Stimulated activated CD4-positive, alpha-beta T cell treated with anti-CD3 and anti-CD28 coated beads, Interleukin-1b, Interleukin-23, amount 100 ng/mL, for 24 hours (primary cell): ENCODE data around the gene TMEM119.

Experiments used
- DNase-seq, 4 experiments: peaks; one replicate each; pipeline ENCODE4 v3.0.0-alpha.2; 2020; ENCODE audit warnings: low read depth in 4 of 4, low spot score in 1 of 4

The TMEM119 gene

DNA sequence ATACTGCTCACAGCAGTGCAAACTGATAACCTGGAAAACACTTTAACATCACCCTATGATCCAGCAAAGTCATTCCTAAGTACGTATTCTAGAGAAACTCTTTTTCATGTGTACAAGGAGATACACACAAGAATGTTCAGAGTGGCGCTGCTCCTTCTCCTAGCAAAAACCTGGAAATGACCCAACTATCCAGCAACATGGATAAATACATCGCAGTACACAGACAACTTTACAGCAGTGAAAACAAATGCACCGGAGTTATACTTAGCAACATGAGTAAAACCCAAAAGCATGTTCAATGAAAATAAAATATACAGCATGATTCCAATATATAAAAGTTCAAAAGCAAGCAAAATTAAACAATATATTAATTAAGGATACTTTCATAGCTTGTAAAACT is 55.6 kb downstream of the TMEM119 start:
- no peak for DNase-seq
